Muscle layer of colon (tissue), 2 donors: ENCODE data around the gene XYLT1.

Experiments used
- H3K27ac ChIP-seq: one replicate; pipeline ENCODE4 v1.7.0; 2013; ENCODE audit warnings: low read depth, mild to moderate bottlenecking, low read length, moderate library complexity
- H3K27me3 ChIP-seq, 2 donors: one replicate each; pipeline ENCODE4 v1.7.0; 2013; ENCODE audit warnings: low read length in 2 of 2, mild to moderate bottlenecking in 2 of 2; ENCODE audit not compliant: insufficient read depth in 2 of 2, control insufficient read depth in 1 of 2
- H3K36me3 ChIP-seq: one replicate; pipeline ENCODE4 v1.7.0; 2013; ENCODE audit warnings: mild to moderate bottlenecking, low read length; ENCODE audit not compliant: insufficient read depth
- H3K4me1 ChIP-seq: one replicate; pipeline ENCODE4 v1.7.0; 2013; ENCODE audit warnings: mild to moderate bottlenecking, low read length; ENCODE audit not compliant: insufficient read depth
- H3K4me3 ChIP-seq, 2 donors: one replicate each; pipeline ENCODE4 v1.7.0; 2013; ENCODE audit warnings: low read length in 2 of 2, low read depth in 1 of 2, mild to moderate bottlenecking in 1 of 2, moderate library complexity in 1 of 2
- H3K9ac ChIP-seq: one replicate; pipeline ENCODE4 v1.7.0; 2013; ENCODE audit warnings: low read length
- H3K9me3 ChIP-seq: one replicate; pipeline ENCODE4 v1.7.0; 2013; ENCODE audit warnings: mild to moderate bottlenecking, low read length
- donor health status: abdominal sarcoma.
- donor health status: Adenocarcinoma of cecum.

XYLT1 gene

DNA sequence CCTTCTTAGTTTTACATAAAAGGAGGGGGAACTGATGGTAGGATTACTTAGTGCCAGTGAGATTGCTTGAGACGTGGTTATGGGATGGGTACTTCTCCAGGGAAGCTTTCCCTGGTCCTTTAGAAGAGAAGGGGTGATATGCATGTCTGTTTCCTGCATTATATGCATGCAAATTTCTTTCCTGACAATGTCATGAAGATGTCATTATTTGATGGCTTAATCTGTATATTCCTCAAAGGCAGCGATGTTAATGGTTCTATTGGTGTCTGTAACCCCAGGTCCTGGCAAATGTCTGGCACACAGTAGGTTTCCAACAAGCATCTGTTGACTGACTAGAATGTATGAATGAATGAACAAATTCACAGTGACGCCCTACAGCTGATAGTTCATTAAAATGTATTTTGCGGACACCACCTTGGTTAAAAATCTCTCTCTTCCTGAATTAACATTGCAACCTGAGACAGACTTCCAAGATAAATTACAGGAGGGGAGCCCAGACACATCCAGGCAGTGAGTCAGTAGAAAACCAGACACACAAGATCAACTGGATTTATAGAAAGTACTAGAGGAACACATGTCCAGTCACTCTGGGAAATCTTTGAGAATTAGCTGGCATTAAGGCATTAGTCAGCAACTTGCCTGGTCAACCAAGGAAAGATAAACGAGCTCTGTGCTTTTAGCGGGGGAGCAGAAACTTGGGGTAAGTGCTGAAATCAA is 293.4 kb downstream of the XYLT1 start:
- Histone ChIP-seq H3K4me1 (no peaks in the 10 kb centered on the region), H3K9me3 (no peaks in the 10 kb centered on the region), H3K27me3 (no peaks in the 10 kb centered on the region), H3K4me3 (no peak overlapping the region), H3K9ac (no peak overlapping the region), H3K36me3 (peaks cover 21% of the 10 kb centered on the region), H3K27ac (no peak overlapping the region)

DNA sequence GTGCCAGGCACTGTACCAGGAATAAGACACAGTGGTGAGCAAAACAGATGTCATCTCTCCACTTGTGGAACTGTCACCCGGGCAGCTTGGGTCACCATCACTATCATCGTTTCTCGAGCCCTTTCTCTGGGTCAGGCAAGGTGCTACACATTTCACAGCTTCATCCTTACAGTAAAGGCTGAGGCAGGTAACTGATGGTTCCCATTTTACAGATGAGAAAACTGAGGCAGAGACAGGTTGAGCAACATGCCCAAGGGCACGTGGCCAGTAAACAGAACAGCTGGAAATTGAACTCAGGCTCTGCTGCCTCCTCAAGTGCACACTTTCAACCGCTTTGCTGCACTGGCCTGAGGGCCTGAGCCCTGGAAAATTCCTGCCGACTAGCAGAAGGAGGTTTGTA is 294.6 kb downstream of the XYLT1 start:
- no peaks in the 10 kb centered on the region for H3K4me1 ChIP-seq
- H3K9ac ChIP-seq: no peak overlapping the region
- H3K27me3 ChIP-seq: no peaks in the 10 kb centered on the region
- H3K4me3 ChIP-seq: no peak overlapping the region
- peaks cover 21% of the 10 kb centered on the region for H3K36me3 ChIP-seq
- H3K9me3 ChIP-seq: no peaks in the 10 kb centered on the region
- no peak overlapping the region for H3K27ac ChIP-seq

DNA sequence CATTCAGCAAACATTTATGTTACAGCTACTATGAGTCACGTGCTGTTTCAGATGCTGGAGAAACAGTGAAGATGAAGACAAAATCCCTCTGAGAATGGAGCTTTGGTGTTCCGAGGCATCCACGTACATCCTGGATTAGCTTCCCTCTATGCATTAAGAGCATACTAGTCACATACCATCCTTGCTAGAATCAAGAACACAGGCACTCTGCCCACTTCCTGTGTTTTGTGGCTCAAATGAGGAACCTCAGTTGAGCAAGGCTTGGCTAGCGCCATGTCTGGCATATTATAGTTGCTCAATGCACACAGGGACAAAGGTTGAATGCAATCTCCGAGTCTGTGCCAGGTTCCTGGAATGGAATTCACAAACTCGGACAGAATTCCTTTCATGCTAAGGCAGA is 297.5 kb downstream of the XYLT1 start:
- Histone ChIP-seq H3K9me3 (no peaks in the 10 kb centered on the region), H3K4me3 (no peak overlapping the region), H3K9ac (no peak overlapping the region), H3K4me1 (no peaks in the 10 kb centered on the region), H3K27ac (no peak overlapping the region), H3K36me3 (peaks cover 21% of the 10 kb centered on the region), H3K27me3 (no peaks in the 10 kb centered on the region)

DNA sequence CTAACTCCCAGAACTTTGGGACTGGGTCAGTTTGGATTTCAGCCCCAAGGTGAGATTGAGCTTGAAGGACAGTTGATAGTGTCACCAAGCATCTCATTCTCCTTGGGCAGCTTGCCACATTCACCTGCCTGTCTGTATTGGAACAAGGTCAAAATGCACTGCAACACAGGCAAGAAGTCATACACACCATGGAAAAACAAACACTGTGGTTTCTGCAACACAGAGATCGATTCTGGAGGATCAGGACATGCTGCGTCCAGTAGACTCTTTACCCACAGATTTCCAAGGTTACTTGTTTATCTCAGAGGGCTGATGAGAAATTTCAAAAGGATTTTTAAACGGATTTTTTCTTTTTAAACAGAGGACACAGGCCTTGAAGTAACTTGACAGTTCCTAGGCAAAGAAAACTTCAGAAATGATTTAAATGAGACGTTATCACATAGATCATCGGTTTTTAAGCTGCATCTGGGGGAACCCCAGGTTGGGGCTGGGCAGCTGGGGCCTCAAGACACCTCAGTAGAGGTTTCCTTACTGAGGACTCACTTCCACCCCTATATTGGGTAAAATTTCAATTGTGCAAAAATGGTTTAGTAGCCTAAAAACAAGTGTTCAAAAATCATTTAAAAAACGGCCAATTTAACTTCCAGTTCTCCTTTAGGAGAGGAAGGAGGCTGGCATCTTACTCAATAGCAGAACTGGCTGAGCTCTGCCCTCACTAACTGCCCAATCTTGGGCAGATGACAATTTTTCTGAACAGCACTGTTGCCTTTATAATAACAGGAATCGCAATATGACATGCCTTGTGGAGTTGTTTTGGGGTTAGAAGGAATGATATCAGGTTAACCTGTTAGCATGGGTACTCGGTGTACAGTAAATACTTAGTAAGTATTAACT is 299.3 kb downstream of the XYLT1 start:
- Histone ChIP-seq H3K4me1 (no peaks in the 10 kb centered on the region), H3K4me3 (no peak overlapping the region), H3K36me3 (peaks cover 24% of the 10 kb centered on the region), H3K27ac (no peak overlapping the region), H3K9ac (no peak overlapping the region), H3K9me3 (no peaks in the 10 kb centered on the region), H3K27me3 (no peaks in the 10 kb centered on the region)

DNA sequence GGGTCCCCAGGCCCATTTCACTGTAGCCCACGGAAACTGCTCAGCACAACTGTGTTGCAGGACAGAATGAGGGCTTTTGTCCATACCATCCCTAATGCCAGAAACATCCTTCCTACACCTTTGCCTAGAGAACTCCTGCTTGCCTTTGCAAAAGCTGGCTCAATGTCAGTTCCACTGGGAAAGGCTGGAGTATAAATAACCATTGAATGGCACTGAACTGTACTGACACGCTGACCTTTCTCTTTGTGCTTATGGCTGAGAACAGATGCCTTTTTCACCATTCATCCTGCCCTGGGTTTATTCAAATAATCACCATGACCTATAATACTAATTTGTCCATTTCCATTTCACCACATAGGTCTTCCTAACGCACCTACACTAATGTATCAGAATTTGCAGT is 300.3 kb downstream of the XYLT1 start:
- Histone ChIP-seq H3K27me3 (no peaks in the 10 kb centered on the region), H3K27ac (no peak overlapping the region), H3K4me1 (no peaks in the 10 kb centered on the region), H3K4me3 (no peak overlapping the region), H3K9me3 (no peaks in the 10 kb centered on the region), H3K36me3 (peaks cover 17% of the 10 kb centered on the region), H3K9ac (no peak overlapping the region)

DNA sequence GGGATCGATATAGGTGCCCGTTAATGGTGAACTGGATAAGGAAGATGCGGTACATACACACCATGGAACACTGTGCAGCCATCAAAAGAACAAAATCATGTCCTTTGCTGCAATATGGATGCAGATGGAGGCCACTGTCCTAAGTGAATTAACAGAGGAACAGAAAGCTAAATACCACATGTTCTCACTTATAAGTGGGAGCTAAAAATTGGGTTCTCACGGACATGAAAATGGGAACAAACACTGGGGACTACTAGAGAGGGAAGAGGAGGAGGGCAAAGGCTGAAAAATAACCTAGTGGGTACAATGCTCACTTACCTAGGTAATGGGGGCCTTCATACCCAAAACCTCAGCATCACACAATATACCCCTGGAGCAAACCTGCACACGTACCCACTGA is 302.6 kb downstream of the XYLT1 start:
- Histone ChIP-seq H3K36me3 (peaks cover 9% of the 10 kb centered on the region), H3K9ac (no peak overlapping the region), H3K9me3 (no peaks in the 10 kb centered on the region), H3K27me3 (no peaks in the 10 kb centered on the region), H3K4me1 (no peaks in the 10 kb centered on the region), H3K4me3 (no peak overlapping the region), H3K27ac (no peak overlapping the region)

DNA sequence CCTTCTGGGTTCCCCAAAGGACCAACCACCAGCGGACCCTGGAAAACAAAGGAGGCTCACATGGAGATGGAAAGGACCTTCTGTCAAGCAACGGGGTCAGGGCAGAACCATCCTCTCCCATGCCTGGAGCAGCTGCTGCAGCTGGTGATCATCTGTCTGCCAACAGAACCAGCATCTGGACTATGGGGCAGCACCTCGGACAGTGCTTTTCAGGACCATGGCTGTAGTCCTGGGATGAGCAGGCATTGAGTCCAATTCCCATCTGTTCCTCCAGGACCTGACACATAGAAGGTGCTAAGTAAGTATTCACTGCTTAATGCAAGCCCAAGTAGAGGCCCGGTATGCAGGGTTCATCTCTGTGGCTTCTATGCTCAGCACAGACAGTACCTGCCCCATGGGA is 304.7 kb downstream of the XYLT1 start:
- Histone ChIP-seq H3K9me3 (no peaks in the 10 kb centered on the region), H3K27ac (no peak overlapping the region), H3K27me3 (no peaks in the 10 kb centered on the region), H3K4me3 (no peak overlapping the region), H3K9ac (no peak overlapping the region), H3K36me3 (peaks cover 4% of the 10 kb centered on the region), H3K4me1 (no peaks in the 10 kb centered on the region)

DNA sequence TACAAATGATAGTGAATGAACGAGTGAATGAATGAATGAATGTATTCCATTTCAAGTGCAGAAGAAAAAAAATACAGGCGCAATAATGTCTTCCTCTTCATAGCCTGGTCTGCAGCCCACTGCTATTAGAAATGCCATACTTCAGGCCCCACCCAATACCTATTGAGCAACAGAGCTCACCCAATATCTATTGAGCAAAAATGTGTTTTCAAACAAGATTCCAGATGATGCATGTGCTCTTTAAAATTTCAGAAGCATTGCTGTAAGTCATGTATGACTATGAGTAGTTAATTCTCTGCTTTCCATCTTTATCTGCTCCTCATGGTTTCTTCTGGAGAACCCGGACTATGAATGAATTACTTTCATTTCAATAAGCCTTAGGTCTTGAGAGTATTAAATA is 308.2 kb downstream of the XYLT1 start:
- Histone ChIP-seq H3K27me3 (no peaks in the 10 kb centered on the region), H3K27ac (no peak overlapping the region)

DNA sequence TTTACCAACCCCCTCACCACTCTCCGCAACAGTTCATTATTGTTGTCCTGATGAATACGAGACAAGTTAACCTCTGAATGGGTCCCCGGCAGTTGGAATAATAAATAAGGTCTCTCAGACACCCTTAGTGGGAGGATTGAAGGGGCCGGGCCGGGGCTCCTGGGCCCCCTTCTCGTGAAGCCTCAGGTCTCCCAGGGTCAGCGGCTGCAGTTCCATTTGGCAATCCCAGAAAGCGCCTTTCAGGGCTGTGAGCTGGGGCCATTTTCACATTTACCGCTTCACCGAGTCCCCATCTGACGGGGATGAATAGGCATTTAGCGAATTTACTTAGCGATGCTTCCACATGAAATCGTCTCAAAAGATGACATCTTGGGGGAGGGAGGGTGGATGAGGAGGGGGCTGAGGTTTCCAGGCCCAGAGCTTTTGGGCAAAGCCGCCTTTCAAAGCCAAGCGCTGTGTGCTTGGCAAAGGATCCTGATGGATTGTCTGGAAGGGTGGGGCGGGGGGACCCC is 309.8 kb downstream of the XYLT1 start:
- Histone ChIP-seq H3K27ac (no peak overlapping the region), H3K4me3 (no peak overlapping the region), H3K27me3 (no peaks in the 10 kb centered on the region), H3K9ac (no peak overlapping the region), H3K9me3 (no peaks in the 10 kb centered on the region), H3K36me3 (peaks cover 8% of the 10 kb centered on the region), H3K4me1 (no peaks in the 10 kb centered on the region)

More for the DNA sequence above, 308.2 kb downstream of the XYLT1 start:
- Histone ChIP-seq H3K9me3 (no peaks in the 10 kb centered on the region), H3K9ac (no peak overlapping the region), H3K4me3 (no peak overlapping the region), H3K36me3 (peaks cover 9% of the 10 kb centered on the region), H3K4me1 (no peaks in the 10 kb centered on the region)

DNA sequence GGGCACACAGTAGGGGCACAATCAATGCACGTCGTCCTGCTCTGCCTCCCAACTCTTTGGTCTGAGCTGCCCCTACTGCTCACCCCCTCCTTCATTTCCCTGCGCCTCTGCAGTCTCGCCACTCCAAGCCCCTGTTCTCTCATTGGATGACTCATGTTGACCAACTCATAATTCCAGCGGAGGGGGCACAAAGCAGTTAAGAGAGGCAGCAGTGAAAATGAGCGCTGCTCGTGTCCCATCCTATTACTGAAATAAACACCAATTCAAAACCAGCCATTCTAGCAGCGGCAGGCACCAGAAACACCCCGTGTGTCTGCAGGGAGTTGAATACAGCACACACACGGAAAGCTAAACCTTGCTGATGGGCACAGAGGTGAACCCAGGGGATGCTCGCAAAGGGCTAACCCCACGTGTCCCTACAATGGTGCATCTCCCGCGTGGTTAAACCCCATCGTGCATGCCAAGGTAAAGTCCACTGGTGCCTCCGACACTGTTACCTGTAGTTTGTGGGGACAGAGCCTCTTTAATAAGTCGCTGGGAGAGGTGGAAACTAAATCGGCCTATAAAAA is 310.4 kb downstream of the XYLT1 start:
- Histone ChIP-seq H3K36me3 (peaks cover 8% of the 10 kb centered on the region), H3K9me3 (no peaks in the 10 kb centered on the region), H3K4me1 (no peaks in the 10 kb centered on the region), H3K4me3 (no peak overlapping the region), H3K27ac (no peak overlapping the region), H3K9ac (no peak overlapping the region), H3K27me3 (no peaks in the 10 kb centered on the region)

DNA sequence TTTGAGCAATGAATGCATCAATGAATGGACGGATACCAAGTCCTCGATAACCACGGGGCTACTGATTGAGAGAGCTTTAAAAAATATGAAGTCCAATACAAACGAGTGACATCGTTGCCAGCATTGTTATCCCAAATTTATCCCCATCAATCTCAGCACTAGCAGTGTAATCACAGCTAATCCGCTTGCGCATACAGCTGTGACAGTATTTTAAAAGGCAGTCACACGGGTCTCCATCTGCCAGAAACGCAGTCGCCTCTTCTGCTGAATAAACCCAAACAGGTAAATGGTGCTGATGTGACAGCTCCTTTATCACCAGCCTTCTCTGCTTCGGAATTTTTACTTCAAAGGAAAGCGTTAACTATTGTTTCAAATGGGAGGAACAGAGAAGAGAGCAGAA is 311.1 kb downstream of the XYLT1 start:
- Histone ChIP-seq H3K36me3 (peaks cover 8% of the 10 kb centered on the region), H3K9me3 (no peaks in the 10 kb centered on the region), H3K27ac (no peak overlapping the region), H3K27me3 (no peaks in the 10 kb centered on the region), H3K4me3 (no peak overlapping the region), H3K9ac (no peak overlapping the region), H3K4me1 (no peaks in the 10 kb centered on the region)
